Spleen (tissue), 7 donors: ENCODE results near the gene MROH7.

Experiments
- POLR2A ChIP-seq, 3 donors: fragments of 450-650 bp; IDR thresholded peaks; one replicate each; pipeline ENCODE4 v1.5.1; 2017; ENCODE audit warnings: antibody characterized with exemption in 3 of 3, mild to moderate bottlenecking in 1 of 3
- TF ChIP-seq, protein P1 (sequence below), 11 experiments: fragments of 200-600 bp in 7 of 11; fragments of 450-650 bp in 4 of 11; sonication (generic) in 4 of 11; IDR thresholded peaks in 8 of 11; conservative IDR thresholded peaks in 3 of 11; 1 replicate in 7 of 11; 2 replicates in 4 of 11; pipeline versions ENCODE4 v1.4.0 to v1.8.0; 2016 to 2021; ENCODE audit warnings: antibody characterized with exemption in 11 of 11, inconsistent platforms in 4 of 11, mild to moderate bottlenecking in 1 of 11
- donor health status: DM: no; HTN: no; CAD: no; lungs with moderate emphysema.
- donor health status: DM: no; HTN: no; CAD: no.
- donor health status: DM: no; HTN: no; CAD: no.

- no peak for TF ChIP-seq POLR2A (IDR thresholded peaks at IDR 0.05)
- TF ChIP-seq, protein P1, sequence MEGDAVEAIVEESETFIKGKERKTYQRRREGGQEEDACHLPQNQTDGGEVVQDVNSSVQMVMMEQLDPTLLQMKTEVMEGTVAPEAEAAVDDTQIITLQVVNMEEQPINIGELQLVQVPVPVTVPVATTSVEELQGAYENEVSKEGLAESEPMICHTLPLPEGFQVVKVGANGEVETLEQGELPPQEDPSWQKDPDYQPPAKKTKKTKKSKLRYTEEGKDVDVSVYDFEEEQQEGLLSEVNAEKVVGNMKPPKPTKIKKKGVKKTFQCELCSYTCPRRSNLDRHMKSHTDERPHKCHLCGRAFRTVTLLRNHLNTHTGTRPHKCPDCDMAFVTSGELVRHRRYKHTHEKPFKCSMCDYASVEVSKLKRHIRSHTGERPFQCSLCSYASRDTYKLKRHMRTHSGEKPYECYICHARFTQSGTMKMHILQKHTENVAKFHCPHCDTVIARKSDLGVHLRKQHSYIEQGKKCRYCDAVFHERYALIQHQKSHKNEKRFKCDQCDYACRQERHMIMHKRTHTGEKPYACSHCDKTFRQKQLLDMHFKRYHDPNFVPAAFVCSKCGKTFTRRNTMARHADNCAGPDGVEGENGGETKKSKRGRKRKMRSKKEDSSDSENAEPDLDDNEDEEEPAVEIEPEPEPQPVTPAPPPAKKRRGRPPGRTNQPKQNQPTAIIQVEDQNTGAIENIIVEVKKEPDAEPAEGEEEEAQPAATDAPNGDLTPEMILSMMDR (IDR thresholded peaks at IDR 0.05 in 8 of 11, conservative IDR thresholded peaks at IDR 0.05 in 3 of 11), result no peak
Observed at GRCh38 chr1:54697896-54698295, 56.3 kb downstream of the MROH7 start.
